ENCODE measurements around the gene EEF1A2.

GRCh38 chr20:63464289-63464635 is 34.6 kb downstream of the EEF1A2 start:
- no peak for TF ChIP-seq CTCF (conservative IDR thresholded peaks at IDR 0.05)
- TF ChIP-seq EZH2 (IDR thresholded peaks at IDR 0.05; ENCODE audit: low read depth) = no peak

Measured in PC-9 (cell line).